B cell (primary cell): ENCODE data around the gene ZNF620. TPM values are rescaled to one million over a fixed set of nuclear protein-coding genes. Genes with fewer than 3 reads are reported as not detected.

Experiments
- ATAC-seq: fragments of 200-7000 bp; cut with Tn5 transposase; one replicate; pipeline ENCODE4 v1.10.0; 2021; ENCODE audit warnings: low read depth, mild to moderate bottlenecking, moderate number of reproducible peaks, moderate library complexity
- CTCF ChIA-PET: fragments of 350-600 bp; sonication (Branson Sonifier 250); formaldehyde crosslinking; loops from one replicate; lab custom pipeline; 2021; ENCODE audit warnings: antibody characterized with exemption, inconsistent platforms; lab: Charles Lee
- POLR2A ChIA-PET: fragments of 350-600 bp; sonication (Branson Sonifier 250); formaldehyde crosslinking; loops from one replicate; lab custom pipeline; 2021; ENCODE audit warnings: antibody characterized with exemption; lab: Charles Lee
- DNase-seq: peaks from one replicate; pipeline ENCODE4 v3.0.0; 2013
- H2AFZ ChIP-seq: 2 replicates; pipeline ENCODE4 v1.6.1; 2012; ENCODE audit warnings: mild to moderate bottlenecking, low read depth, low read length; ENCODE audit not compliant: insufficient read depth, poor library complexity, severe bottlenecking
- H3K27ac ChIP-seq, 2 donors: 1 replicate in 1 of 2; 2 replicates in 1 of 2; pipeline ENCODE4 v1.5.1; 2012 to 2013; ENCODE audit warnings: low read length in 2 of 2, mild to moderate bottlenecking in 2 of 2, moderate library complexity in 1 of 2
- H3K27me3 ChIP-seq, 4 experiments: fragments of 200-600 bp in 1 of 4; sonication (generic) in 1 of 4; replicated peaks in 1 of 4; 1 replicate in 2 of 4; 2 replicates in 2 of 4; pipeline versions ENCODE4 v1.6.1 to v1.7.0; 2013 to 2016; ENCODE audit warnings: low read length in 3 of 4, mild to moderate bottlenecking in 2 of 4, mixed read lengths in 1 of 4, moderate library complexity in 1 of 4; ENCODE audit not compliant: insufficient read depth in 4 of 4, control insufficient read depth in 3 of 4; ENCODE audit errors: control extremely low read depth in 1 of 4
- H3K36me3 ChIP-seq, 2 experiments: replicated peaks in 1 of 2; 1 replicate in 1 of 2; 2 replicates in 1 of 2; pipeline versions ENCODE4 v1.6.1 to v1.7.1; 2013; ENCODE audit warnings: low read length in 1 of 2; ENCODE audit not compliant: insufficient read depth in 2 of 2, control insufficient read depth in 1 of 2; ENCODE audit errors: control extremely low read depth in 1 of 2, extremely low read depth in 1 of 2
- H3K4me1 ChIP-seq, 2 donors: fragments of 200-600 bp in 1 of 2; sonication (generic) in 1 of 2; 1 replicate in 1 of 2; 2 replicates in 1 of 2; pipeline versions ENCODE4 v1.5.1 to v1.6.1; 2013 to 2017; ENCODE audit warnings: low read length in 2 of 2; ENCODE audit not compliant: control insufficient read depth in 2 of 2, insufficient read depth in 2 of 2
- H3K4me2 ChIP-seq: replicated peaks from 2 replicates; pipeline ENCODE3; 2012; ENCODE audit warnings: mild to moderate bottlenecking, low read depth, low read length; ENCODE audit not compliant: poor library complexity, severe bottlenecking
- H3K4me3 ChIP-seq, 5 experiments: fragments of 200-600 bp in 1 of 5; sonication (generic) in 1 of 5; 1 replicate in 3 of 5; 2 replicates in 2 of 5; pipeline versions ENCODE4 v1.5.1 to v1.7.0; 2011 to 2016; ENCODE audit warnings: low read length in 4 of 5, mild to moderate bottlenecking in 4 of 5, low read depth in 2 of 5, control low read depth in 1 of 5, moderate library complexity in 1 of 5; ENCODE audit not compliant: insufficient read depth in 1 of 5; ENCODE audit errors: control extremely low read depth in 1 of 5, extremely low read depth in 1 of 5
- H3K79me2 ChIP-seq: fragments of 200-600 bp; sonication (generic); one replicate; pipeline ENCODE4 v1.6.0; 2016; ENCODE audit warnings: low read length; ENCODE audit not compliant: control insufficient read depth, insufficient read depth
- H3K9ac ChIP-seq: fragments of 200-600 bp; sonication (generic); 2 replicates; pipeline ENCODE4 v1.6.1; 2017; ENCODE audit warnings: mild to moderate bottlenecking, low read length, moderate library complexity
- H3K9me3 ChIP-seq, 3 donors: one replicate each; pipeline versions ENCODE4 v1.6.1 to v1.7.1; 2013; ENCODE audit warnings: low read length in 2 of 3; ENCODE audit not compliant: control insufficient read depth in 2 of 3, insufficient read depth in 1 of 3; ENCODE audit errors: control extremely low read depth in 1 of 3
- H4K20me1 ChIP-seq: 2 replicates; pipeline ENCODE4 v1.6.0; 2012; ENCODE audit warnings: mild to moderate bottlenecking, low read length; ENCODE audit not compliant: insufficient read depth, control insufficient read depth, poor library complexity, severe bottlenecking
- H3K27ac Mint-ChIP-seq: one replicate; pipeline ENCODE4 v1.8.0; 2021; ENCODE audit warnings: mixed read lengths
- H3K27me3 Mint-ChIP-seq: one replicate; pipeline ENCODE4 v1.8.0; 2021; ENCODE audit warnings: mixed read lengths
- H3K4me1 Mint-ChIP-seq: one replicate; pipeline ENCODE4 v1.8.0; 2021; ENCODE audit warnings: mixed read lengths
- H3K4me3 Mint-ChIP-seq: one replicate; pipeline ENCODE4 v1.8.0; 2021; ENCODE audit warnings: mixed read lengths
- H3K9me3 Mint-ChIP-seq: one replicate; pipeline ENCODE4 v1.8.0; 2022; ENCODE audit warnings: mixed read lengths; ENCODE audit not compliant: insufficient read depth
- CTCF ChIP-seq: fragments of 200-600 bp; IDR thresholded peaks from one replicate; pipeline ENCODE4 v1.8.0; 2022; ENCODE audit warnings: antibody characterized with exemption, mild to moderate bottlenecking
- EZH2 ChIP-seq: IDR thresholded peaks from 2 replicates; pipeline ENCODE4 v1.6.1; 2012; ENCODE audit warnings: borderline replicate concordance, low read depth, mild to moderate bottlenecking, moderate library complexity, low read length; ENCODE audit not compliant: insufficient read depth, poor library complexity, severe bottlenecking
- WGBS: methylation state at CpG from one replicate; pipeline ENCODE4 v1.1.5; 2013; ENCODE audit warnings: missing lambda C conversion rate; ENCODE audit not compliant: insufficient coverage; 5-methylcytosine and 5-hydroxymethylcytosine counted together
- intact Hi-C: fragments of 100-400 bp; cut with micrococcal nuclease; formaldehyde crosslinking; loops from one replicate; pipeline ENCODE4 v1.10.0; 2022
- polyA plus RNA-seq: library from polyadenylated mRNA; depleted of rRNA; stranded (reverse); fragments of >200 nt; gene quantifications from 2 replicates; pipeline ENCODE4 v1.2.3, GENCODE V29; 2012
- total RNA-seq, 2 donors: library from RNA; stranded (reverse); fragments of 120-200 nt in 1 of 2; gene quantifications; 1 replicate in 1 of 2; 2 replicates in 1 of 2; pipeline versions ENCODE4 v1.2.3 to v1.2.4, GENCODE V29; 2013 to 2022

ZNF620 gene
- total and polyA plus RNA-seq, 2 donors (not counting 1 experiment from before 2014, with no cell fraction given), result 1.2 to 6.6 TPM

GRCh38 chr3:40504636-40505430 lies 1.0 kb upstream of the ZNF620 start:
- H3K27ac Mint-ChIP-seq, result no peak overlapping the region
- ChIA-PET CTCF (interaction anchor here (0.9 to 1.9 kb wide), 6 partner anchors 19 to 214 kb away, joined by 3 to 6 read pairs (median 4); partner anchors contain the start of genes ZNF619 and ZNF621), POLR2A (interaction anchor here (2.0 kb wide), 1 partner anchor 48 kb away, joined by 9 read pairs; the partner anchor contains the start of gene RPL14)
- H3K9ac ChIP-seq, result no peak overlapping the region
- H3K27ac ChIP-seq, result no peak overlapping the region
- H3K4me3 ChIP-seq, result no peak overlapping the region
- ATAC-seq, result no peak
- H3K4me2 ChIP-seq, result no peak overlapping the region
- no peaks in the 10 kb centered on the region for H3K36me3 ChIP-seq
- H3K4me3 Mint-ChIP-seq, result peak overlapping the region; percentile 99
- WGBS, result 92% methylated on average over 5 of the region's 5 CpGs
- peaks cover 6 to 10% of the 10 kb centered on the region in 2 donors for H3K4me1 ChIP-seq
- H3K27me3 ChIP-seq, result no peaks in the 10 kb centered on the region
- no peaks in the 10 kb centered on the region for H3K9me3 Mint-ChIP-seq
- H2AFZ ChIP-seq, result peak overlapping the region; percentile 100
- H3K4me1 Mint-ChIP-seq, result peaks cover 13% of the 10 kb centered on the region
- H3K9me3 ChIP-seq, result no peaks in the 10 kb centered on the region
- TF ChIP-seq EZH2 (no peak), CTCF (no peak)
- H3K79me2 ChIP-seq, result no peaks in the 10 kb centered on the region
- no peak for DNase-seq
- no peaks in the 10 kb centered on the region for H3K27me3 Mint-ChIP-seq
- no peaks in the 10 kb centered on the region for H4K20me1 ChIP-seq
- intact Hi-C loops, result no loop called here

DNA sequence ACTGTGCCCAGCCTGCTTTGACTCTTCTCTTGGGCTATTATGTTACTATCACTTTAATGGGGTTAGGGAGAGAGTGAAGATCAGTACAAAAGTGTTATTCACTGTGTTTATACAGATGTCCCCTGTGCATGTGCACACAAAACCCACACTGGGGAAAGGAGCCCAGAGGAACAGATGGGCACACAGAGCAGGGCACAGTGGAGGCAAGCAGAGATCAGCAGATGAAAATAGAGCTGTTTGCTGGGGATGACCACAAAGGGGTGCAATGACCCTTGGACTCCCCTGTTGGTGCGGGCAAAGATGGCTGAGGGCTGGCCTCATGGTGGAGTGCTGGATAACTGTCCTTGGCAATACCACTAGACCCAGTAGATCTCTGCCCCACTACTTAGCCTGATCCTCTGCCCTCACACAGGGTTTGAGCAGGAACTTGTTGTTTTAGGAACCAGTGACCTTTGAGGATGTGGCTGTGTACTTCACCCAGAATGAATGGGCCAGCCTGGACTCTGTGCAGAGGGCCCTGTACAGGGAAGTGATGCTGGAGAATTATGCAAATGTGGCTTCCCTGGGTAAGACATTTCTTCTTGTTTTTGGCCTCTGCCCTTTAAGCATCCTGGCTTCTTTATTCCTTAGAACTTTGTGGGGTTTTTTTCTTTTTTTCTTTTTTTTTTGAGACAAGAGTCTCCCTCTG lies 5.3 kb downstream of the ZNF620 start:
- intact Hi-C loops, result no loop called here
- POLR2A ChIA-PET, result no interaction called here
- no peak overlapping the region for H3K4me3 ChIP-seq
- 100% methylated on average over 1 of the region's 1 CpG for WGBS
- no peaks in the 10 kb centered on the region for H3K9me3 Mint-ChIP-seq
- peaks cover 7% of the 10 kb centered on the region for H3K4me1 Mint-ChIP-seq
- H3K9ac ChIP-seq, result no peak overlapping the region
- no peak overlapping the region for H3K27ac ChIP-seq
- TF ChIP-seq CTCF (no peak), EZH2 (no peak)
- no peak overlapping the region for H3K4me2 ChIP-seq
- H3K4me1 ChIP-seq, result peaks cover 4% of the 10 kb centered on the region in 2 donors
- no peaks in the 10 kb centered on the region for H3K9me3 ChIP-seq
- no peaks in the 10 kb centered on the region for H3K27me3 ChIP-seq
- H2AFZ ChIP-seq, result no peak overlapping the region
- CTCF ChIA-PET, result no interaction called here
- no peaks in the 10 kb centered on the region for H3K79me2 ChIP-seq
- H3K36me3 ChIP-seq, result peaks cover 0 to 4% of the 10 kb centered on the region in 2 experiments
- no peaks in the 10 kb centered on the region for H4K20me1 ChIP-seq
- H3K27me3 Mint-ChIP-seq, result no peaks in the 10 kb centered on the region
- no peak overlapping the region for H3K27ac Mint-ChIP-seq
- DNase-seq, result no peak
- H3K4me3 Mint-ChIP-seq, result no peak overlapping the region
- ATAC-seq, result no peak
